ENCODE measurements around the gene PRTN3.

PRTN3 gene, protein sequence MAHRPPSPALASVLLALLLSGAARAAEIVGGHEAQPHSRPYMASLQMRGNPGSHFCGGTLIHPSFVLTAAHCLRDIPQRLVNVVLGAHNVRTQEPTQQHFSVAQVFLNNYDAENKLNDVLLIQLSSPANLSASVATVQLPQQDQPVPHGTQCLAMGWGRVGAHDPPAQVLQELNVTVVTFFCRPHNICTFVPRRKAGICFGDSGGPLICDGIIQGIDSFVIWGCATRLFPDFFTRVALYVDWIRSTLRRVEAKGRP

GRCh38 chr19:840519-841206 lies at the start of gene PRTN3:
PRTN3 (plus strand) TSS chr19:840999; CDS start chr19:841009, 10 bp downstream.
- DNase-seq, result no peak

- no peak for DNase-seq
These were observed 49.7 kb upstream of the PRTN3 start for GRCh38 chr19:791007-791566.

DNA sequence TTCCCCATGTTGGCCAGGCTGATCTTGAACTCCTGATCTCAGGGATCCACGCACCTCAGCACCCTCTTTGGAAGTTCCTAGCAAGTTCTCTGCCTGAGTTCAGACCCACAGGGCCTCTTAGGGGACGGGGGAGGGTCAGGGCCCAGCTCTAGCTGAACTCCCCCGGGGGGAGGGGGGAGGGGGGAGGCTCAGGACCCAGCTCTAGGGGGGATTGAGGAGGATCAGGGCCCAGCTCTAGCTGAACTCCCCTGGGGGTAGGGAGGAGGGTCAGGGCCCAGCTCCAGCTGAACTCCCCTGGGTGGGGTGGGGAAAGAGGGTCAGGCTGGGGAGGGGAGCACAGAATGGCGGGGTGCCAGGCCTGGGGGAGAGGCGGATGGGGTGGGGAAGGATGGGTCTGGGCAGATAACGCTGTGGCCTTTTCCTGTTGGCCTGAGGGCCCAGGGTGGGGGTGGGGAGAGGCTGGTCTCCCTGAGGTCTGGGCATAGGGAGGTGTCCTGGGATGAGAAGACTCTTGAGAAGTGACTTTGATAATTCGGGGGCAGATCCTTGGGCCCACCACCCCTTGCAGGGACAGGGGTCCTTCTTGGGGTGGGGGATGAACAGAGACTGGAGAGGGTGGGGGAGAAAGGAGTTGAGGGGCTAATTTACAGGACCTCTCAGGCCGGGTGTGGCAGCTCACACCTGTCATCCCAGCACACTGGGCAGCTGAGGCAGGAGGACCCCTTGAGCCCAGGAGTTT lies 49.1 kb upstream of the PRTN3 start:
- no peak for DNase-seq

DNA sequence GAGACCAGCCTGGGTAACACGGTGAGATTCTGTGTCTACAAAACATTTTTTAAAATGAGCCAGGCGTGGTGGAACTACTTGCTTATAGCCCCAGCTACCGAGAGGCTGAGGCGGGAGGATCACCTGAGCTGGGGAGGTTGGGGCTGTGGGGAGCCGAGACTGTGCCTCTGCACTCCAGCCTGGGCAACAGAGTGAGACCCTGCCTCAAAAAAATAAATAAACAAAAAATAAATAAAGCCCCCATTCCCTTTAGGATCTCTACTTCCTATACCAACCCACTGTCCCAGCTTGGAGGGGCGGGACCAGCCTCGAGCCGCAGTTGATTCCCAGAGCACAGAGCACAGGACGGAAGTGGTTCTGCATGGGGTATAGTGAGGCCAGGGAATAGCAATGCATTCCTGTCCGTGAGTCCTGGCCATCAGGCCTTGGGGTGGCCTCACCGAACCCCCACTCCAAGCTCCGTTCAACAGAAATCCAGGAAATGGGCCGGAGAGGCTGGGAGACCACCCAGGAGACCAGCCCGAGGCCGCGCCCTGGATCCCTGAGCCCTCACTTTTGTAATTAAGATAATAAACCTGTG lies 48.4 kb upstream of the PRTN3 start:
- DNase-seq, result no peak

- DNase-seq, result no peak
These were observed 47.0 kb upstream of the PRTN3 start for GRCh38 chr19:793806-794205.

DNA sequence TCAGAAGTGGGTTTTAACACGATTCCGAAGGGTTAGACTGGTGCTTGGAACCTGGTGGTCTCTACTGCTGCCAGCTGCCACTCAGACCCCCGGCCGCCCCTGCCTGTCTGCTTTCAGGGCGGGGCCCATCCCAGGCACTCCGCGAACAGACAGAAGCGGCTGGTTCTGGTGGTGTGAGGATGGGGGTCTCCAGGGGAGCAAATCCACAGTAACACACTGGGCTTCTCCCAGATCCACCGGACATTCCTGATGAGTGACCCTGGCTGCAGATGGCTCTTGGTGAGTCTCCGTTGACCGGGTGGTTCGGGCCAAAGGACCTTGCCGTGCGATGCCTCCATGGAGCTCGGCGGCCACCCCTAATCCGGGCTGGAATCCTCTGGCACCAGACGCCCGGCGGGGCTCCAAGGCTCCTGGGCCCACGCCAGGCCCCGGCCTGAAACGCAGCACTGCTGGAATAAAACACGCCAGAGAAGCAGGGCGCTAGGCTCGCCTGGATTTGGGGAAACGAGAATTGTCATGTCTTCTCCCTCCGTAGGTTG lies 45.7 kb upstream of the PRTN3 start:
- no peak for DNase-seq

DNA sequence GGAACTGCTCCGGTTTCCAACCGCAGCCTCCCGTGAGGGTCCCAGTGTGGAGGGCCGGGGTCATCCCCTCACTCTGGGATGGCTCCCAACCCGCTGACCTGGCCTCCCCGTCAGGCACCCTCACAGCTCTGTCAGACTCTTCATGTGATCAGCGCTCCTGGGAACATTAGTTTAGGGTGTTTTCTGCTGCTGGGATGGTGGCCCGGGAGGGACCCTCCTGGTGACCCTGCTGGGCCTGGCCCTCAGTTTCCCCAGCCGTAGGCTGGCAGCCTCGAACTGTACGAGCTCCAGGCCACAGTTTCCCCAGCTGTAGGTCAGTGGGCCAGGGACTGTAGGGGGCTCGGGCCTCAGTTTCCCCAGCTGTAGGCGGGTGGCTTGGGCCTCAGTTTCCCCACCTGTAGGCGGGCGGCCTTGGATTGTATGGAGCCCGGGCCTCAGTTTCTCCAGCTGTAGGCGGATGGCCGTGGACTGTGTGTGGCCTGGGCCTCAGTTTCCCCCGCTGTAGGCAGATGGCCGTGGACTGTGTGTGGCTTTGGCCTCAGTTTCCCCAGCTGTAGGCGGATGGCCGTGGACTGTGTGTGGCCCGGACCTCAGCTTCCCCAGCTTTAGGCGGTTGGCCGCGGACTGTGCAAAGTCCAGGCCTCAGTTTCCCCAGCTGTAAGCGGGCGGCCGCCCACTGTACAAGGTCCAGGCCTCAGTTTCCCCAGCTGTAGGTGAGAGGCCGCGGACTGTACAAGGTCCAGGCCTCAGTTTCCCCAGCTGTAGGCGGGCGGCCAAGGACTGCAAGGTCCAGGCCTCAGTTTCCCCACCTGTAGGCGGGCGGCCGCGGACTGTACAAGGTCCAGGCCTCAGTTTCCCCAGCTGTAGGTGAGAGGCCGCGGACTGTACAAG lies 44.9 kb upstream of the PRTN3 start:
- no peak for DNase-seq

DNA sequence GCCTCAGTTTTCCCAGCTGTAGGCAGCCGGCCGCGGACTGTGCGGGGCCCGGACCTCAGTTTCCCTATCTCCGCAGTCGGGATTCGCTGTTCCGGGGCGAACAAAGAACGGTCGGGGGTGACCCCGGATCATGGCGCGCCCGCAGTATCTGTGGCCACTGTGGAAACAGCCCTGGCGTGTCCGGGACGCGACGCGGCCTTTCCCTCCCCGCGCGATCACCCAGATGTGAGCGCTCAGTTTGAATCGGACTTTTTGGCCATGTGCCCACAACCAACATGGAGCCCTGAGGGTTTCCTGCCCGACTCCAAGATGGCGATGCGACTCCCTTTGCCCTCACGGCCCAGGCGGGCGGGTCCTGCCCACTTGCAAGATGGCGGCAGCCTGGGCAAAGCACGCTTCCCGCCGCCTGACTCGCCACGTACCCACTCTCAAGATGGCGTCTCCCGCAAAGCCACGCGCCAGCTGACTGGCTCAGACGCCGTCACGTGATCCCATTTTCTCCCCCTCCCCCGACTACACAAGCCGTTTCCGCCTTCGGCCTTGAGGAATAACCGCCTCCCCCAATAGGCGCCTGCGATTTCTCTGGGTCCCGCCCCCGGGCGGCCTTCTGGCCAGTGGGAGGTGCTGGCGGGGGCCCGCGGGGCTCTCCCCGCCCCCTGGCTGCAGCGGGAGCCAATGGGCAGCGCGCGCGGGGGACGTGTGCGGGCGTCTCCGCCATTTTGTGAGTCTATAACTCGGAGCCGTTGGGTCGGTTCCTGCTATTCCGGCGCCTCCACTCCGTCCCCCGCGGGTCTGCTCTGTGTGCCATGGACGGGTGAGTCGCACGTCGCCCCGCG lies 43.9 kb upstream of the PRTN3 start, which contains the start of gene PTBP1:
Gene PTBP1, plus strand, starts transcription at position 761 of the 836 bp plus-strand sequence. Its CDS starts 46 bp downstream, at position 807.
- DNase-seq, result peak; percentile 98 to 99

GRCh38 chr19:797528-798414 lies 43.0 kb upstream of the PRTN3 start:
- peak; percentile 88 to 92 for DNase-seq

DNA sequence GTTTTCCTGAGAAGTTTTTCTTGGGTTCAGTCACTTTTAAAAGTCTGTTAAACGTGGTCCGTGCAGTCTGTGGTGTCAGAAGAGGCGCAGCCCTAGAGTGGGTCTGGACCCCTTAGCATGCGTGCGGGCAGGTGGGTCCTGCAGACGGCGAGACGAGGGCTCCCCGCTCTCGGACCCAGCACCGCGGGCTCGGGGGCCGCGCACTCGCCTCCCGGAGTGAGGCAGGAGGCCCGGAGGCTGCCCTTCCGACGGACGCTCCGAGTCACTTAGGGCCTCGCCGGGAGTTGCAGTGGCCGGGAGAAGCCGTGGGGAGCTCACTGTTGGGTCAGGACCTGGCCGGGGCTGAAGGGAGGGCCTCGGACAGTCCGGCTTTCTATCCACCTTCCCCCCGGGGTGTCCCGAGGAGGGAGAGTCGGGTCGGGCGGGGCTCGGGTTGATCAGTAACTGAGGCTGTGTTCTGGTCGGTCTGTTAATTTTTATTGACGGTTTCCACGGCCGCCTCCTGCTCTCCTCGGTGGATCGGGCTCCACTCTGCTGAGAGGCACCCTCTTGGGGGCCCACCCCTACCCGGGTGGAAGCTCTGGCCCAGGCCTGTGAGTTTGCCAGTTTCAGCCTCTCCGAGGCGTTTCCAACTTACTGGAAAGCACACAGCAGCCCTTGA lies 42.3 kb upstream of the PRTN3 start:
- peak; percentile 27 to 46 for DNase-seq

- DNase-seq, result peak in 1 of 2 donors; percentile 37
These were observed 41.5 kb upstream of the PRTN3 start for GRCh38 chr19:799076-799881.

- DNase-seq, result peak in 1 of 2 donors; percentile 10
These were observed 40.3 kb upstream of the PRTN3 start for GRCh38 chr19:800360-801029.

DNA sequence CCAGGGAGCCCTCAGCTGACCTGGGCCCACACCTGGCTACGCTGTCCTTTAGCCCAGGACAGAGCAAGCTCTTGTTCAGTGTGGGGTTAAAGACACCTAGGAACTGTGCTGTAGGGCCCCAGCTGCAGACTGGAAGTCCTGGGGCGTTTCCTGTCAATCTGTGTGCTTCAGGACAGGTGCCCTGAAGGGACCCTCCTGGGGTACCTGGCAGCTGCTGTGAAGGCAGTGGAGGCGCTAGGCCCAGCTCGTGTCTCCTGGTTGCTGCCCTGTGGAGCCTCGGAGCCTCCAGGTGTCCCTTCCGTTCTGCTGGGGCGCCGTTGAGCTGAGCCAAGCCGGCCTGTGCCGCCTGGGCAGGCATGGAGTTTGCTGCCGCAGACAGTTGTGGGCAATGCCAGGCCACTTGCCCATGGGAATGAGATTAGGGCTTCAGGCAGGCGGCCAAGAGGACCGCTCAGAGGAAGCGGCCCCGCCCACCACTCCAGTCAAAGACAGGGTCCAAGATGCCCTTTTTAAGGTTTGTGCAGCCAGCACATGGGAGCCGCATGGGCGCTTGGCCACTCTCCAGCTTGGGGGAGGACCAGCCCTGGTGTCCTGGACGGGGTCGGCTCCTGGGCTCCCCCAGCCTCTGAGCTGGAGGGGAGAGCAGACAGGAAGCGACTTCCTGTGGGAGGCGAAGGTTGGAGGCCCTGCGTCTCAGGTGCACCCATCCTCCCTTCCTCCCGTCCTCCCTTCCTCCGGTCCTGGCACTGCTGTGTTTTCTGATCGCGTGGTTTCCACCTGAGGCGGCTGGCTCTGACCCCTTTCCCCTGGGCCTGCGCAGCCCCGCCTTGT lies 39.6 kb upstream of the PRTN3 start:
- peak in 1 of 2 donors; percentile 39 for DNase-seq

DNA sequence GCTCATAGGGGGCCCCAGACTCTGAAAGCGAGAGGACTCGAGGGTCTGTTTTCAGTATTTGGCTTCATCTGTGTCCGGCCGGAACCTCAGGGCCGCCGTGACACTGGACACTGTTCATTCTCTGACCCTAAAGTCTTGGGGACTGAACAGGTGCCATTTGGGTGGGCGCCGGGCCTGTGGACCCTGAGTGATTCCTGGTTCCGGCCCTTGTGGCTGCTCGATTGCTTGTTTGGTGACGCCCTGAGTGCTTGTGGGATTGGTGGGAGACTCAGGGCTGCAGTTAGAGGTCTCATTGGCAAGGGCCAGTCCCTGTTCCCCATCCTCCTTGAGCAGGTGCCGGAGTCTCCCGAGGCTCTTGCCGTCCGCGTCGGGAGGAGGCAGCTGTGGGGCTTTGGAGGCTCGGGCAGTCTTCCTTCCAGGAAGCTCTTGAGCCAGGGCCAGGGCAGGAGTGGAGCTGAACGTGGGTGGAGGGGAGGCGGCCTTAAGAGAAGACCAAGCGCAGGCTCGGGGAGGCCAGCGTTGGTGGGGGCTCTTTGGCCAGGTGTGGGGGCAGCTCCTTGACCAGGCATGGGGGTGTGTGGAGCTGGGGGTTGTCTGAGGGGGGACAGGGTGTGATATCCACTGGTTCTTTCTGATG lies 38.8 kb upstream of the PRTN3 start:
- no peak for DNase-seq

DNA sequence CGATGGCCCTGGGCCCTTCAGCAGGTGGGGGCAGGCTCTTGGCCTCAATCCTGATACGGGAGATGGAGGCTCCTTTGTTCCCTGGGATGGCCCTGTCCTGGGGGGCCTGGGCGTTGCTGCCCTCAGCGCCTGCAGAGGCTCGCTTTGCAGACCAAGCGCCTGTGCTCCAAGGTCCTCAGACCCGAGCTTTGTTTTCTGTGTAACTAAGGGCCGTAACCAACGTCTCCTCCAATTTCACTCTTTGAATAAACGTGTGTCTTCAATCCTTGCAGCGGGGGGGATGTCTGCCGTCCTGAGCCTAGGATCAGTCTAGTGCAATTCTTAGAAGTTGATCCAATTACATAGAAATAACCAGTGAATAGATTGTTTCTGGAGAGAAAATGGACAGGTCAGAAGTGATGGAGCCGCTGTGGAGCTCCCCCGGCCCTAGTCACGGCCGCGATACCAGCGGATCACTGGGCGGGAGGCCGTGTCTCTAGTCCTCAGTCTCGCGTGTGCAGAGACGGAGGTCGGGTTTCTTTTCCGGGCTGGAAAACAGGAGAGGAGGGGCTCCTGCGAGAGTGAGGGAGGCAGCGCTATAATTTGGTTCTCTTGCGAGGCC lies 38.2 kb upstream of the PRTN3 start:
- DNase-seq, result no peak

DNA sequence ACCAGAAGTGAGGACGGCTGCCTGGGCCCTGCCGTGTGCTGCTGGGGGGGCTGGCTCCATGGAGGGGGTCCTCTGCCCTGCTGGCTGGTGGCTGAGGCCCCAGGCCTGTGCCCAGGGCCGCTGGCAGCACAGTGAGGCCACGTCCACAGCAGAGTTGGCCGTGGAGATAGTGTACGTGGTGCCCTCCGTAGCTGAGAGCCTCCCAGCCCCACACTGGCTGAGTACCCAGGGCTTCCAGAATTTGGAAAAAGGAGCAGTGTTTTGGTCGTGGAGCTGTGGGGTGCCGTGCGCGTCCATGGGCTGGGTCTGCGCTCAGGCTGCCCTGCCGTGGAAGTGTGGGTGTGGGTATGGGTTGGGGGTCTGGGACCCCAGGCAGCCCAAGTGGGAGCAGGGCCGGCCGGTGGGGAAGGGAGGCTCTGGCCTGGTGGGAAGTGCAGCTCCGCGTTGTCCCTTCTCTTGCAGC lies 37.7 kb upstream of the PRTN3 start:
- DNase-seq, result no peak

Data from stimulated activated CD4-positive, alpha-beta T cell treated with anti-CD3 and anti-CD28 coated beads, Interleukin-2, amount 100 ng/mL, for 24 hours (primary cell).